ENCODE results near the gene PIGH. TPM values are rescaled to one million over a fixed set of nuclear protein-coding genes. Genes with fewer than 3 reads are reported as not detected.

The PIGH gene
- total and polyA plus RNA-seq, 10 of the 15 experiments (the other 5 are each of a cell fraction or from before 2014, with no cell fraction given) = 15.5 to 46.6 (median 22.3) TPM

- no peak overlapping the region for H2AFZ ChIP-seq (ENCODE audit: control insufficient read depth, low read depth, low read length)
- DNase-seq (ENCODE audit: low read depth, low spot score) = no peak
- no peaks in the 10 kb centered on the region for H4K20me1 ChIP-seq (ENCODE audit: control insufficient read depth, insufficient read depth)
- no peak for TF ChIP-seq DPF2 (IDR thresholded peaks at IDR 0.05)
- TF ChIP-seq, protein P1, sequence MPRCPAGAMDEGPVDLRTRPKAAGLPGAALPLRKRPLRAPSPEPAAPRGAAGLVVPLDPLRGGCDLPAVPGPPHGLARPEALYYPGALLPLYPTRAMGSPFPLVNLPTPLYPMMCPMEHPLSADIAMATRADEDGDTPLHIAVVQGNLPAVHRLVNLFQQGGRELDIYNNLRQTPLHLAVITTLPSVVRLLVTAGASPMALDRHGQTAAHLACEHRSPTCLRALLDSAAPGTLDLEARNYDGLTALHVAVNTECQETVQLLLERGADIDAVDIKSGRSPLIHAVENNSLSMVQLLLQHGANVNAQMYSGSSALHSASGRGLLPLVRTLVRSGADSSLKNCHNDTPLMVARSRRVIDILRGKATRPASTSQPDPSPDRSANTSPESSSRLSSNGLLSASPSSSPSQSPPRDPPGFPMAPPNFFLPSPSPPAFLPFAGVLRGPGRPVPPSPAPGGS (IDR thresholded peaks at IDR 0.05; ENCODE audit: borderline replicate concordance, insufficient read depth, low read depth, low read length, poor library complexity, severe bottlenecking) = no peak
- no peak for TF ChIP-seq NRF1 (conservative IDR thresholded peaks at IDR 0.05; ENCODE audit: low read depth, low read length)
- TF ChIP-seq ZNF274 (IDR thresholded peaks at IDR 0.05; ENCODE audit: insufficient read depth, insufficient read length) = no peak
- TF ChIP-seq SMARCA5 (IDR thresholded peaks at IDR 0.05) = no peak
- no peak for TF ChIP-seq STAT1 (conservative IDR thresholded peaks at IDR 0.05)
- no peak for TF ChIP-seq EP300 (IDR thresholded peaks at IDR 0.05; ENCODE audit: borderline replicate concordance in 1 of 2, control insufficient read depth in 1 of 2, low read depth in 2 of 2, low read length in 2 of 2)
- no peak for TF ChIP-seq CTCF (IDR thresholded peaks at IDR 0.05 in 2 of 3, conservative IDR thresholded peaks at IDR 0.05 in 1 of 3; ENCODE audit: control insufficient read depth in 2 of 3, extremely low read depth in 1 of 3, insufficient read depth in 1 of 3, low read depth in 3 of 3, low read length in 3 of 3)
- TF ChIP-seq NBN (IDR thresholded peaks at IDR 0.05) = no peak
- no peaks in the 10 kb centered on the region for H3K9me3 ChIP-seq (replicated peaks; ENCODE audit: control insufficient read depth, insufficient read depth, low read length)
- no peaks in the 10 kb centered on the region for H3K4me1 ChIP-seq (ENCODE audit: control insufficient read depth, insufficient read depth, low read length)
- no peaks in the 10 kb centered on the region for H3K36me3 ChIP-seq (ENCODE audit: control insufficient read depth in 2 of 2, insufficient read depth in 2 of 2, low read length in 1 of 2)
- no peak overlapping the region for H3K4me2 ChIP-seq (ENCODE audit: control insufficient read depth, insufficient read depth)
- RAD21 ChIA-PET (ENCODE audit: unreplicated experiment) = interaction anchor here (0.7 to 1.8 kb wide), 3 partner anchors 12 to 33 kb away, joined by 3 to 5 read pairs (median 4); no protein-coding TSS in a partner anchor
- no peak for ATAC-seq
- CTCF ChIA-PET = interaction anchor here (0.6 to 27.6 kb wide), 4 partner anchors 8 to 140 kb away, joined by 4 to 583 read pairs (median 10); no protein-coding TSS in a partner anchor
- no peaks in the 10 kb centered on the region; a peak in 1 of 4 replicates for H3K27me3 ChIP-seq (replicated peaks in 1 of 2; ENCODE audit: control insufficient read depth in 2 of 2, insufficient read depth in 2 of 2, low read length in 1 of 2)
- FAIRE-seq = no peak
- WGBS (ENCODE audit: insufficient coverage, insufficient replicate concordance, low lambda C conversion rate, missing lambda C conversion rate) = 32% methylated on average over 5 of the region's 5 CpGs
- no peaks in the 10 kb centered on the region for H3K79me2 ChIP-seq (ENCODE audit: control insufficient read depth, insufficient read depth, low read length)
- SMC1A ChIA-PET (ENCODE audit: uncharacterized antibody, unreplicated experiment) = interaction anchor here (1.5 kb wide), 1 partner anchor 140 kb away, joined by 4 read pairs; no protein-coding TSS in a partner anchor
- H3K27ac ChIP-seq (ENCODE audit: control insufficient read depth, insufficient read depth) = no peak overlapping the region
- H3K9ac ChIP-seq (ENCODE audit: control insufficient read depth, insufficient read depth, low read length) = no peak overlapping the region
- no TSS peak for BruUV-seq (replicated peaks)
- POLR2A ChIA-PET = no interaction called here
- no peak overlapping the region for H3K4me3 ChIP-seq
- intact Hi-C loops (cut with micrococcal nuclease; ENCODE audit: unreplicated experiment) = no loop called here
- in situ Hi-C loops (cut with MboI) = no loop called here
These were observed 35.8 kb downstream of the PIGH start for GRCh38 chr14:67564236-67564635.
